Measurements from ENCODE around the gene WDR74. TPM values are rescaled to one million over a fixed set of nuclear protein-coding genes. Genes with fewer than 3 reads are reported as not detected.
"Not testable (repeated sequence)": the region's sequence is repeated elsewhere in the genome, so short reads cannot be mapped to it uniquely, and the experiment has no call there.

The WDR74 gene
- total RNA-seq, 1 donor from 2014 or later: 34.5 TPM

DNA sequence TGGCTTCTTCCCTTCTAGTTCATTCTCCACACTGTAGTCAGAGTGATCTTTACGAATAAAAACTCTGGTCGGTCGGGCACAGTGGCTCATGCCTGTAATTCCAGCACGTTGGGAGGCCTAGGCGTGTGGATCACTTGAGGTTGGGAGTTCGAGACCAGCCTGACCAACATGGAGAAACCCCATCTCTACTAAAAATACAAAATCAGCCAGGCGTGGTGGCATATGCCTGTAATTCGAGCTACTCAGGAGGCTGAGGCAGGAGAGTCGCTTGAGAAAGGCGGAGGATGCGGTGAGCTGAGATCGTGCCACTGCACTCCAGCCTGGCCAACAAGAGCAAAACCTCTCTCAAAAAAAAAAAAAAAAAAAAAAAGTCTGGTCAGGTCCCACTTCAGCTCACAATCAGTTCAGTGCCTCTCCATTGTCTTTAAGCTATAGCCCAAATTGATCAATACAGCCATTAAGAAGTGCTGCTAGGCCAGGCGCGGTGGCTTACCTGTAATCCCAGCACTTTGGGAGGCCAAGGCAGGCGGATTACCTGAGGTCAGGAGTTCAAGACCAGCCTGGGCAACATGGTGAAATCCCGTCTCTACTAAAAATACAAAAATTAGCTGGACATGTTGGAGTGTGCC lies 22.3 kb upstream of the WDR74 start:
- not testable (repeated sequence) for ATAC-seq; DNase-seq (ENCODE audit: low spot score)
- intact Hi-C loops (cut with DNase I): loop anchor here (5.0 kb wide), 1 partner anchor 74 kb away; the partner anchor contains the start of gene TMEM179B

DNA sequence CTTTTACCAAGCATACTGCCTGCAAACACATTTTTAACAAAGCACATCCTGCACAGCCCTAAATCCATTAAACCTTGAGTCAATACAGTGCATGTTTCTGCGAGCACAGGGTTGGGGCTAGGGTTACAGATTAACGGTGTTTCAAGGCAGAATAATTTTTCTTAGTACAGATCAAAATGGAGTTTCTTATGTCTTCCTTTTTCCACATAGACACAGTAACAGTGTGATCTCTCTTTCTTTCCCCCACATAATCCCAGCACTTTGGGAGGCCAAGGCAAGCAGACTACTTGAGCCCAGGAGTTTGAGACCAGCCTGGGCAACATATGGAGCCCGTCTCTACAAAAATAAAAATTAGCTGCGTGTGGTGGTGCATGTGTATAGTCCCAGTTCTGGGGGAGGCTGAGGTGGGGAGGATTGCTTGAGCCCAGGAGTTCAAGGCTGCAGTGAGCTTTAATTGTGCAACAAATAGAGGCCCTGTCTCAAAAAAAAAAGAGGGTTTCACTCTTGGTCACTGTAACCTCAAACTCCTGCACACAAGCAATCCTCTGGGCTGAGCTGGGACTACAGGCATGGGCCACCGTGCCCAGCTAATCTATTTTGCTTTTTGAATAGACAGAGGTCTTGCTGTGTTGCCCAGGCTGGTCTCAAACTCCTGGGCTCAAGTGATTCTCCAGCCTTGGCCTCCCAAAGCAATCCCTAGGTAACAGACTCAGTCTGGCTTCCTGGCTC lies 21.6 kb upstream of the WDR74 start:
- ATAC-seq: no peak
- intact Hi-C loops (cut with DNase I): loop anchor here (5.0 kb wide), 1 partner anchor 74 kb away; the partner anchor contains the start of gene TMEM179B
- DNase-seq (ENCODE audit: low spot score): no peak

DNA sequence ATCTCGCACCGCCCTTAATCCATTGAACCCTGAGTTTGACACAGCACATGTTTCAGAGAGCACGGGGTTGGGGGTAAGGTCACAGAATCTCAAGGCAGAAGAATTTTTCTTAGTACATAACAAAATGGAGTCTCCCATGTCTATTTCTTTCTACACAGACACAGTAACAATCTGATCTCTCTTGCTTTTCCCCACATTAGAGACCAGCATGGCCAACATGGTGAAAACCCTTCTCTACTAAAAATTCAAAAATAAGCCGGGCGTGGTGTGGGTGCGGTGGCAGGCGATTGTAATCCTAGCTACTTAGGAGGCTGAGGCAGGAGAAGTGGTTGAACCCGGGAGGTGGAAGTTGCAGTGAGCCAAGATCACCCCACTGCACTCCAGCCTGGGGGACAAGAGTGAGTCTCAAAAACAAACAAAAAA lies 19.9 kb upstream of the WDR74 start:
- DNase-seq (ENCODE audit: low spot score); intact Hi-C loops (cut with DNase I); ATAC-seq: not testable (repeated sequence)

DNA sequence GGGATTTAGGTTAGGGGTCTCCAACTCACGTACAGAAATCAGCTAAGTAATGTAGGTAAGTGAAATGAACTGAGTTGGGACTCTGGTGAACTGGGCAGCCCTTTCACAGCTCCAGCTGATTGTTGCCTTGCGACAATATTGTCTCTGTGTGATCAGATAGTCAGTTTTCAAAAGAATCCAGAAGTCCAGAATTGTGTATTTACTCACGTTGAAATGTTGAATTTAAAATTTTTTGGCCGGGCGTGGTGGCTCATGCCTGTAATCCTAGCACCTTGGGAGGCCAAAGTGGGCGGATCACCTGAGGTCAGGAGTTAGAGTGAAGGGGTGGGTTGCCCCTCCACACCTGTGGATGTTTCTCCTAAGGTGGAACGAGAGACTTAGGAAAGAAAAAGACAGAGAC lies 18.8 kb upstream of the WDR74 start:
- intact Hi-C loops (cut with DNase I): no loop called here
- DNase-seq (ENCODE audit: low spot score): no peak
- ATAC-seq: no peak

DNA sequence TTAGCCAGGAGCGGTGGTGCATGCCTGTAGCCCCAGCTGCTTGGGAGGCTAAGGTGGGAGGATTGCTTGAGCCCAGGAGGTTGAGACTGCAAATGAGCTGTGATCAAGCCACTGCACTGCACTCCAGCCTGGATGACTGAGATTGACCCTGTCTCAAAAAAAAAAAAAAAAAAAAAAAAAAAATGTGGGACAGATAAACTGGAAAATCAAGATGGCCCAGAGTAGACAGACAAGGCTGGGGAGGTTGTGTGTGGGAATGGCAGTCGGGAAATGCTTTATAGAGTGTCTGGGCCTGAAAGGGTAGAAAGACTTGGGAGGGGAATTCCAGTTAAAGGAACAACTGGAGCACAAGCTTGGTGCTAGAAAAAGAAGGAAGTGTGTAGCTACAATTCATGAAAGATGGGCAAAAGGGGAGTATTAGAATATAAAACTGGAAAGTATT lies 18.2 kb upstream of the WDR74 start:
- DNase-seq (ENCODE audit: low spot score) (no peak), ATAC-seq (no peak)
- intact Hi-C loops (cut with DNase I): no loop called here

DNA sequence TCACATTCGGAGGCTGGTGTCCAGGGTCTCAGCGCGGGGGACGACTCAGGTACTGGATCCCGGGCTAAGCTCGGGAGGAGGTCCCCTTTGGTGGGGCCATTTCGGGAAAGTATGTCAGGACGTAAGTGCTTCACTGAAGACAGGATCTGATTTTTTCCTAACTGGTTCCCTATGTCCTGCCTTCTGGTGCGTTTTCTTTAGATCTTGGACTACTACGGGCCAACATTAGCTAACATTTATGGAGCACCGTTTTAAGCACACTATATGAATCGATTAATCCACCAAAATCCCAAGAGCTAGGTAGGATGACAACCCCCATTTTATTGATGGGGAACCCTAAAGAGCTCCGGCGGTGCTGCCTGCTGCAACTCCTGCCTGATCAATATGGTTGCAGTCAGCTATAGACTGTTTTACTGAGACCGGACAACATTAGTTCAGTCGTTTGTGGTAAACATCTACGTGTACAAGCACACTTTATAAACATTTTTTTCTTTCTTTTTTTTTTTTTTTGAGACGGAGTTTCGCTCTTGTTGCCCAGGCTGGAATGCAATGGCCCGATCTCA lies 17.0 kb upstream of the WDR74 start:
- DNase-seq (ENCODE audit: low spot score): no peak
- peak; percentile 16 for ATAC-seq
- intact Hi-C loops (cut with DNase I): no loop called here

DNA sequence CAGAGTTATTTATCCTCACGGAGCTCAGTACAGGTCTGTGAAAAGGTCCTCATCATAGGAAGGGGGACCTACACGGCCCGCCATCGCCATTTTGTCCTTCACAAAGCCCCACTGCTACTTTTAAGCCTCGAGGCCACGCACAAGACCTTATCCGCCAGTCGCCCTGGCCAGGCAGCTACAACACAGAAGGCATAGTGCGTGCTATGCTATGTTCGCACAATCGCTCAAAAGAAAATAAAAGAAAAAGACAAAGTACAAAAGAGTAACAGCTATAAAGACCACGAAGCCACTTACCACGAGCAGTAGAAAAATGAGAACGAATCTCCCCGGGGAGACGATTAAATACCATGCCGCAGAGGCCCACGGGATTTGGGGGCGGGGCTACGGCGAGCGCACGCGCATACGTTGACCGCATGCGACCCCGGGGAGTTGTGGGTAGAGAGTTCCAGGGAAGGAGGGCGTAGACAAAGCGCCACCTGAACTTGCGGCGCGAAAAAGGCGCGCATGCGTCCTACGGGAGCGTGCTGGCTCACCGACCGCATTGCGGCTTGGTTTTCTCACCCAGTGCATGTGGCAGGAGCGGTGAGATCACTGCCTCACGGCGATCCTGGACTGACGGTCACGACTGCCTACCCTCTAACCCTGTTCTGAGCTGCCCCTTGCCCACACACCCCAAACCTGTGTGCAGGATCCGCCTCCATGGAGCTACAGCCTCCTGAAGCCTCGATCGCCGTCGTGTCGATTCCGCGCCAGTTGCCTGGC lies 16.4 kb upstream of the WDR74 start:
- intact Hi-C loops (cut with DNase I): no loop called here
- peak; percentile 98 for DNase-seq (ENCODE audit: low spot score)
- ATAC-seq: peak; percentile 99

DNA sequence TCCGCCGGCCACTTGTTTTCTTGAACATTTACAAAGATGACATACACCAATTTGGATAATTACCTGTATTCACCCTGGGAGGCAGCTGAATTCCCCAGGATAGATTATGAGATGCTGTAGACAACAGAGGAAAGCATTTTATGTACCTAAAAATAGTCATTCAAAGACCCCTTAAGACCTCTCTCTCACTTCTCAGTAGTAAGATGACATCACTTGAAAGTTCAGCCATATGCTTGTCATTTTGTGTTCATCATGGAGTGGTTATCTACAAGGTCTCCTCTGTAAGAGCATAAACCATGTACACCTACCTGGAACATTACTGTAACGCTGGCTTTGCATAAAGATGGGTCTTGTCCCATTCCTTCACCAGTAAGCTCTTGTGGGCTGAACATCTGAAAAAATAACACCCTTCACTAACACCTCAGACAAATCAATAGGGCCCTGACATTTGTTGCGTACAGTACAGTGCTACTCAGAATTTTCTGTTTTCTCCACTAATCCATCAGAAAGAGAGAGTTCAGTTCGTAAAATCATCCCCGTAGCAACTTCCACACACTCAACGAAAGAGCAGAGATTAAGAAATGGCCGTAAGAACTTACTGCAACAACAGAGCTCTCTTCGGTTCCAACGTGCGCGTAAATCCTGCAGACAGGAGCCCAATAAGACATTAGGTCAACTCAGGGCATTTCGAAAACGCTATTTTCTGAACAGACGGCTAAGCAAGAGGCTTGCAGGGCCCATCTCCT lies 15.6 kb upstream of the WDR74 start:
- no peak for ATAC-seq
- intact Hi-C loops (cut with DNase I): no loop called here

DNA sequence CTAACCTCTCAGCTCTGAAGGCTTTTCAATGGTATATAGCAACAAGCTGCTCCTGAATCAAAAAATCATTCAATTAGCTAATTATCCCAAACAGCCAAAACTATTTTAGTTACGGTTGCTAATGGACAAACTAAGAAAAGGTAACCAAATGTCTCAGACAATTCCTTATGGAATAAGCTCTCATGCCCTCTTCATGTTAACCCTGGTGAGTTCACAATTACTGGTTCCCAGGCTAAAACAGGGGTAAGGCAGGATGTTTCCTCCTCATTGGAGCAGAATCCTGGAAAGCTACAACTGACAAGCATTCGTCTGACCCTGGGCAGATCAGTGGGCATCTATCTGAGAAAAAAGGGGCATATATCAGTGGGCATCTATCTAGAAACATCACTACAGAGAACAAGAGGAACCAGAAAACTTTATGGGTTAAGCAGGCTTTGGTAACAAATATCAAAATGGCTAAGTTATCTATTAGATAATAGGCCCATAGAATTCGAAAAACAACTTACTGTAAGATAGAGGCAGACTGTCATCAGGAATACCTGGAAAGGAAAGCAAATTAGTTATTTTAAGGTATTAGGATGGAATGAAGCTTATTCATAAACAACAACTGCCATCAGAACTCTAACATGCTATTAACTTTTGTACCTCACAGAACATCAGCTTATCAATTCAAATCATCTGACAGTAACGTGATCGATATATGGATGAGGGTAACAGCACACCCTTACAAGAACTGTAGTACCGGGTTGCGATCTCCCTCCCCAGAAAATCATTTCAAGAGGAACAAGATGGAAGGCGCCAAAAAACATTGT lies 14.8 kb upstream of the WDR74 start:
- DNase-seq (ENCODE audit: low spot score) (no peak), ATAC-seq (no peak)
- intact Hi-C loops (cut with DNase I): no loop called here

More for the DNA sequence above, 15.6 kb upstream of the WDR74 start:
- DNase-seq (ENCODE audit: low spot score): no peak

DNA sequence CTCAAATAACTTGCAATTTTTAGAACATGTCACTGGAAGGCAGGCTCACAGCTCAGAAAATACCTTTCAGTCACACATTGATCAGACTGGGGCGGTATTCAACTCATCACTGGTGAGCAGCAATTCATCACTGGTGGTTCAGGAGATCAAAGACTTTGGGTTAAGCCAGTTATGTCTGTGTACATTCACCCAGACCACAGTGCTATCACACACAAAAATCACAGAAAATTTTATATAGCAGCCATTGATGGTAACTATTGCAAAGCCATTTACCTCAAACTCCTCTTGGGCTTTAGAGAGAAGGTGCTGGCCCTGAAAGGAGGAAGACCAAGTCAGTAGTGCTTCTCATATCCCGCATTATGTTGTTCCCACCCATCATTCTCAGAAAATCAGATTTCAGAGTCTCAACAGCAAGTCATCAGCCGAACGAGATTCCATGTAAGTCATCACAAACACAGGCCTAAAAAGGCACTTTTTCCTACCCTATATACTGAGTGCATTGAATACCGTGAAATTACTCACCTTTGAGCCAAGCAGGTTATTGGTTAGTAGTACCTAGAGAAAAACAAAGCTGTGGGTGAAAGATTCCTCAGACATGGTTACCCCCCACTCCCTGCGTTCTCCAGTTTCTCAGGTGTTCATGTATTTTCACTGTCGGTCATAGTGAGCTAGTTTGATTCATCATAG lies 14.0 kb upstream of the WDR74 start:
- intact Hi-C loops (cut with DNase I): no loop called here
- DNase-seq (ENCODE audit: low spot score): no peak
- ATAC-seq: no peak

DNA sequence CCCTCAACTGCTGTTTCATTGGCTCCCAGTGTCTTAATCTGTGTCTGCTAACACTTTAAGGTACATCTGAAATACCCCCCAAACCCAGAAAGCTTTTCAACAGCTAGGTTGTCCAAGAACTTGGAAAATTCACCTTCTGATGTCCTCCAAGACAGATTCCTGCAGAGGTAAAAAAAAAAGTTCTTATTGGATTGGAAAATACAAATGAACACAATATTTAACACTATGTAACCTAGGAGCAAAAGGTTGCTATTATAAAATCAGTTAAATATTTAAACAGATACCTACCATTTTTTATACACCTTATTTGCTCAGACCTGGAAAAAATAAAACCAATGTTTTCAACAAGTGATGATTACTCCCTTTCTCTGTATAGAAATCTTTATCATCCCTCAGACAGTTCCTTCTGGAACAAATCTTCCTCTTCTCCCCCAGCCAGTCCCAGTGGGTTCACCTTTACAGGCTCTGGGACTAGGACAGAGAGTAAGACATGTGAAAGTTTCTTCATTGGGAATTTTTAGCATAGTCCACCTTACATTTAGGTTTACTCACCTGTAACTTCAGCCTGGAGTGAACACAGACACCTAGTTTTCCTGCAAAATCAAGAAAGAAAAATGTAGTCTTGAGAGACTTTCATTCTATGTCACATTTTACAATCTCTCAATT lies 13.3 kb upstream of the WDR74 start:
- DNase-seq (ENCODE audit: low spot score): no peak
- intact Hi-C loops (cut with DNase I): no loop called here
- no peak for ATAC-seq

DNA sequence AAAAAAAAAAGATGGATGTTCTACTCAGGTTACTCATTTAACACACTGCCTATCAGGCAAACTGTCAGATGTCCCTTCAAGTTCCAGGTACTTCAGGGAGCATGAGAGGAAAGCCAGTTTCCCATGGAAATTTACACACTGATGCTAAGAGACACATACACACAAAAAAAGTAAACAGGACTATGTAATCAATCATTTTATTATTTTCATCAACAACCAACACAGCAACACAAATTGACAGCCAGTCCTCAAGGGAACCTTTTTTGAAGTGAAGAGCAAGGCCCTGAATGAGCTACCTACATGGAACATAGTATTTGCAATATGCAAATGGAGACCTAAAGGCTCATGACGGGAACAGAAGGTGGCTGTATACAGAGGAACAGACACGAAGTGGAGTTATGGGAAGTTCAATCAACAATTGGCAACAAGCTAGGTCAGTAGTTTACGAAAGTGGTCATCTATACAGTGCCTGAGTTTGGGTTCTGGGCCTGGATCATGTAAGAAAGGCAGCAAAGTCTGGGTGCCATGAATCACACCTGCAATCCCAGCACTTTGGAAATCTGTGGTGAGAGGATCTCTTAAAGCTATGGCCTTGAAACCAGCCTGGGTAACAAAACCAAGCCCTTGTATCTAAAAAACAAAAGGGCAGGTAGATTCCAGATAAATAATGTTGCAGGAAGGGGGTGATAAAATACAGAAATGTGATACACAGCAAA lies 12.6 kb upstream of the WDR74 start:
- intact Hi-C loops (cut with DNase I): no loop called here
- no peak for ATAC-seq
- DNase-seq (ENCODE audit: low spot score): no peak

DNA sequence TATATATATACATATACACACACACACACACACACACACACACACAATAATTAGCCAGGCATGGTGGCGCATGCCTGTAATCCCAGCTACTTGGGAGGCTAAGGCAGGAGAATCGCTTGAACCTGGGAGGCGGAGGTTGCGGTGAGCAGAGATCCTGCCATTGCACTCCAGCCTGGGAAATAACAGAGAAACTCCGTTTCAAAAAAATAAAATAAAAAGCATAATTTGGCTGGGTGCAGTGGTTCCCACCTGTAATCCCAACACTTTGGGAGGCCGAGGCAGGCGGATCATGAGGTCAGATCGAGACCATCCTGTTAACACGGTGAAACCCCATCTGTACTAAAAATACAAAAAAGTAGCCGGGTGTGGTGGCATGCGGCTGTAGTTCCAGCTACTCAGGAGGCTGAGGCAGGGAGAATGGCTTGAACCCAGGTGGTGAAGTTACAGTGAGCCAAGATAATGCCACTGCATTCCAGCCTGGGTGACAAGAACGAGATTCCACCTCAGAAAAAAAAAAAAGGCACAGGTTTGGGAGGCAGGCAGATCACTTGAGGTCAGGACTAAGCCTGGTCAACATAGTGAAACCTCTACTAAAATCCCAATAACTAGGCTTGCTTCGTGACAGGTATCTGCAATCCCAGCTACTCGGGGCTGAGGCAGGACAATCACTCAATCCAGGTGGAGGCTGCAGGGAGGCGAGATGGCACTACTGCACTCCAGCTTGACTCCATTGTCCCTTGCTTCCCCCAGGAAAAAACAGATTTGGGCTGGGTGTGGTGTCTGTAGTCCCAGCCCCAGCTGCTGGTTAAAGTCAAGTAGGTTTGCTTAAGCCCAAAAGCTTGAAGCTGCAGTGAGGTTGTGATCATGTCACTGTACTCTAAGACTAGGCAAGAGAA lies 11.8 kb upstream of the WDR74 start:
- intact Hi-C loops (cut with DNase I): no loop called here
- no peak for ATAC-seq
- DNase-seq (ENCODE audit: low spot score): no peak

DNA sequence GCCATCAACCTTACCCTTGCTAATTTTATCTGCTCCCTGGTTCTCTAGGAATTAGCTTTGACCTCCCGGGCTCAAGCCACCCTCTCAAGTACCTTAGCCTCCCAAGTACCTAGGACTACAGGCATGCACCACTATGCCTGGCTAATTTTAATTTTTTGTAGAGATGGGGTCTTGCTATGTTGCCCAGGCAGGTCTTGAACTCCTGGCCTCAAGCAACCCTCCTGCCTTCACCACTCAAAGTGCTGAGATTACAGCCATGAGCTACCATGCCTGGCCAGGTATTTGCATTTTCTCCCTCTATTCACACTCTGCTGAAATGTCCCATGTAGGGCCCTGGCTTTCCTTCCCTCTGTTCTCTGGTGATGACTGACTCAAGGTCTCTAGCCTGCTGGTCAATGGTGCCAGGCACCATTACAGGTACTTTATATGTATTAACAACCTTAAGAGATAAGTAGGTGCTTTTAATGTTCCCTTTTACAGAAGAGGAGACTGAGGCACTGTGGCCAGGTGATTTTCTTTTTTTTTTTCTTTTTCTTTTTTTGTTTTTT lies 8.5 kb upstream of the WDR74 start:
- DNase-seq (ENCODE audit: low spot score): no peak
- intact Hi-C loops (cut with DNase I): no loop called here

DNA sequence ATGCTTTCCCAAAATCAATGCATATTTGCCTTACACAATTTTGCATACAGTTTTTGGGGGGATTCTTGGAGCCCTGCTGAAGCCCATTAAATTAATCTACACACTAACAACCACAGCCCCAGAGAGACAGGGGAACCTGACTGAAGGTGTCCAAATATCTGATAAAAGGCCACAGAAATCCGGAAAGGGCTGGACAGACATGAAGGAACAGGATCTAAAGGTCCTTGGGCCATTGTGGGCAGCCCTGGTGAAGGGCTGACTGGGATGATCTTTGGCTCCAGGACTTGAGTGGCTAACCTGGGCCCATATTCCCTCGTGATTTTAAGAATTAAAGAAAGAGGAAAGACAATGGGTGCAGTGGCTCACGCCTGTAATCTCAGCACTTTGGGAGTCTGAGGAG lies 6.8 kb upstream of the WDR74 start:
- no peak for ATAC-seq
- DNase-seq (ENCODE audit: low spot score): no peak
- intact Hi-C loops (cut with DNase I): no loop called here

More for the DNA sequence above, 8.5 kb upstream of the WDR74 start:
- no peak for ATAC-seq
